ENCODE results near the gene NCR3LG1. TPM values are rescaled to one million over a fixed set of nuclear protein-coding genes. Genes with fewer than 3 reads are reported as not detected.

Gene NCR3LG1
- total and polyA plus RNA-seq, 4 experiments from 2014 or later, result 0.30 to 3.4 (median 3.1) TPM; not detected in 1

GRCh38 chr11:17406082-17406817 lies 54.6 kb downstream of the NCR3LG1 start:
- H3K9me3 Mint-ChIP-seq, result no peaks in the 10 kb centered on the region

GRCh38 chr11:17406818-17407149 lies 55.2 kb downstream of the NCR3LG1 start:
- Histone ChIP-seq H3K4me3 (ENCODE audit: low read length in 2 of 2) (no peak overlapping the region), H3K9me3 (ENCODE audit: control insufficient read depth in 1 of 2, low read length in 2 of 2) (no peaks in the 10 kb centered on the region), H3K27ac (ENCODE audit: low read depth, low read length) (no peak overlapping the region), H3K4me1 (ENCODE audit: insufficient read depth, low read length) (no peaks in the 10 kb centered on the region), H3K36me3 (ENCODE audit: insufficient read depth, low read length) (no peaks in the 10 kb centered on the region), H3K27me3 (ENCODE audit: insufficient read depth, low read length) (no peaks in the 10 kb centered on the region)
- POLR2A ChIA-PET (ENCODE audit: partially characterized antibody), result no interaction called here
- Mint-ChIP-seq H3K27me3 (peaks cover 0 to 2% of the 10 kb centered on the region in 2 donors), H3K9me3 (no peaks in the 10 kb centered on the region), H3K27ac (no peak overlapping the region), H3K36me3 (no peaks in the 10 kb centered on the region), H3K4me3 (no peak overlapping the region), H3K4me1 (no peaks in the 10 kb centered on the region)
- no peak for DNase-seq
- CTCF ChIA-PET (ENCODE audit: partially characterized antibody), result no interaction called here
- intact Hi-C loops (cut with micrococcal nuclease), result no loop called here

More at GRCh38 chr11:17406082-17406817, 54.6 kb downstream of the NCR3LG1 start:
- DNase-seq, result no peak
- ChIA-PET POLR2A (ENCODE audit: partially characterized antibody) (no interaction called here), CTCF (ENCODE audit: partially characterized antibody) (no interaction called here)
- H3K4me3 ChIP-seq (ENCODE audit: low read length in 2 of 2), result no peak overlapping the region
- H3K9me3 ChIP-seq (ENCODE audit: control insufficient read depth in 1 of 2, low read length in 2 of 2), result no peaks in the 10 kb centered on the region
- H3K27me3 Mint-ChIP-seq, result no peaks in the 10 kb centered on the region
- no peaks in the 10 kb centered on the region for H3K36me3 ChIP-seq (ENCODE audit: insufficient read depth, low read length)
- intact Hi-C loops (cut with micrococcal nuclease), result no loop called here
- no peak overlapping the region for H3K4me3 Mint-ChIP-seq
- no peaks in the 10 kb centered on the region for H3K27me3 ChIP-seq (ENCODE audit: insufficient read depth, low read length)
- no peaks in the 10 kb centered on the region for H3K36me3 Mint-ChIP-seq
- H3K27ac ChIP-seq (ENCODE audit: low read depth, low read length), result no peak overlapping the region
- H3K4me1 ChIP-seq (ENCODE audit: insufficient read depth, low read length), result no peaks in the 10 kb centered on the region
- no peaks in the 10 kb centered on the region for H3K4me1 Mint-ChIP-seq
- H3K27ac Mint-ChIP-seq, result no peak overlapping the region

GRCh38 chr11:17407575-17407974 lies 56.0 kb downstream of the NCR3LG1 start:
- no peak overlapping the region for H3K27ac ChIP-seq (ENCODE audit: low read depth, low read length)
- POLR2A ChIA-PET (ENCODE audit: partially characterized antibody), result no interaction called here
- intact Hi-C loops (cut with micrococcal nuclease), result no loop called here
- no peaks in the 10 kb centered on the region for H3K4me1 Mint-ChIP-seq
- peaks cover 0 to 2% of the 10 kb centered on the region in 2 donors for H3K27me3 Mint-ChIP-seq
- no peak for DNase-seq
- no peaks in the 10 kb centered on the region for H3K27me3 ChIP-seq (ENCODE audit: insufficient read depth, low read length)
- H3K4me3 Mint-ChIP-seq, result no peak overlapping the region
- H3K4me3 ChIP-seq (ENCODE audit: low read length in 2 of 2), result no peak overlapping the region
- H3K4me1 ChIP-seq (ENCODE audit: insufficient read depth, low read length), result no peaks in the 10 kb centered on the region
- no peak overlapping the region for H3K27ac Mint-ChIP-seq
- H3K36me3 Mint-ChIP-seq, result no peaks in the 10 kb centered on the region
- CTCF ChIA-PET (ENCODE audit: partially characterized antibody), result no interaction called here
- no peaks in the 10 kb centered on the region for H3K36me3 ChIP-seq (ENCODE audit: insufficient read depth, low read length)
- H3K9me3 ChIP-seq (ENCODE audit: control insufficient read depth in 1 of 2, low read length in 2 of 2), result no peaks in the 10 kb centered on the region
- H3K9me3 Mint-ChIP-seq, result no peaks in the 10 kb centered on the region

GRCh38 chr11:17408026-17408425 lies 56.4 kb downstream of the NCR3LG1 start:
- Histone ChIP-seq H3K27me3 (ENCODE audit: insufficient read depth, low read length) (no peaks in the 10 kb centered on the region), H3K9me3 (ENCODE audit: control insufficient read depth in 1 of 2, low read length in 2 of 2) (no peaks in the 10 kb centered on the region), H3K27ac (ENCODE audit: low read depth, low read length) (no peak overlapping the region), H3K4me1 (ENCODE audit: insufficient read depth, low read length) (no peaks in the 10 kb centered on the region), H3K4me3 (ENCODE audit: low read length in 2 of 2) (no peak overlapping the region), H3K36me3 (ENCODE audit: insufficient read depth, low read length) (no peaks in the 10 kb centered on the region)
- ChIA-PET CTCF (ENCODE audit: partially characterized antibody) (interaction anchor here (0.8 to 1.0 kb wide), 2 partner anchors 21 to 24 kb away, joined by 3 read pairs; no protein-coding TSS in a partner anchor), POLR2A (ENCODE audit: partially characterized antibody) (no interaction called here)
- Mint-ChIP-seq H3K9me3 (no peaks in the 10 kb centered on the region), H3K27ac (no peak overlapping the region), H3K36me3 (no peaks in the 10 kb centered on the region), H3K4me1 (no peaks in the 10 kb centered on the region), H3K27me3 (peaks cover 0 to 2% of the 10 kb centered on the region in 2 donors), H3K4me3 (no peak overlapping the region)
- intact Hi-C loops (cut with micrococcal nuclease), result no loop called here
- no peak for DNase-seq

DNA sequence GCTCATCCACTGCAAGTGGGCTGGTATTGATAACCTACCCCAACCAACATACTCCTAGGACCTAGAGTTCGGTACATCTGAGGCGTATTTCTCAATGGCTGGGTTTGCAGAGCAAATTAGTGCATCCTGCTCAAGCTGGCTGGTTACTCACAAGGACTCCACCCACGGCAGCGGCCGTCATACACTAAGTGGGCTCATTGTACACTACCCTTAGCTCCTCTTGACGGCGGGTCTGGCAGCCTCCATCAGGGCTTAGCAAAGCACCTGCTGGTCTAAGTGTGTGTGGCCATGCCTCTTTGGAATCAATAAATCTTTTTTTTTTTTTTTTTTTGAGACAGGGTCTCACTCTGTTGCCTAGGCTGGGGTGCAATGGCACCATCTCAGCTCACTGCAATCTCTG lies 57.0 kb downstream of the NCR3LG1 start:
- intact Hi-C loops (cut with micrococcal nuclease), result no loop called here
- H3K27ac Mint-ChIP-seq, result no peak overlapping the region
- ChIA-PET POLR2A (ENCODE audit: partially characterized antibody) (no interaction called here), CTCF (ENCODE audit: partially characterized antibody) (interaction anchor here (0.7 to 1.0 kb wide), 3 partner anchors 22 to 98 kb away, joined by 3 read pairs; no protein-coding TSS in a partner anchor)
- H3K4me3 Mint-ChIP-seq, result no peak overlapping the region
- H3K4me1 ChIP-seq (ENCODE audit: insufficient read depth, low read length), result no peaks in the 10 kb centered on the region
- DNase-seq, result no peak
- H3K9me3 Mint-ChIP-seq, result no peaks in the 10 kb centered on the region
- H3K4me3 ChIP-seq (ENCODE audit: low read length in 2 of 2), result no peak overlapping the region
- H3K36me3 Mint-ChIP-seq, result no peaks in the 10 kb centered on the region
- no peaks in the 10 kb centered on the region for H3K4me1 Mint-ChIP-seq
- no peaks in the 10 kb centered on the region for H3K27me3 ChIP-seq (ENCODE audit: insufficient read depth, low read length)
- H3K27me3 Mint-ChIP-seq, result peaks cover 0 to 5% of the 10 kb centered on the region in 2 donors
- H3K27ac ChIP-seq (ENCODE audit: low read depth, low read length), result no peak overlapping the region
- H3K9me3 ChIP-seq (ENCODE audit: control insufficient read depth in 1 of 2, low read length in 2 of 2), result no peaks in the 10 kb centered on the region
- no peaks in the 10 kb centered on the region for H3K36me3 ChIP-seq (ENCODE audit: insufficient read depth, low read length)

GRCh38 chr11:17410606-17411379 lies 59.2 kb downstream of the NCR3LG1 start:
- Mint-ChIP-seq H3K9me3 (no peaks in the 10 kb centered on the region), H3K4me3 (no peak overlapping the region), H3K27ac (no peak overlapping the region), H3K36me3 (no peaks in the 10 kb centered on the region), H3K4me1 (peaks cover 0 to 1% (median 0%) of the 10 kb centered on the region in 4 donors), H3K27me3 (peaks cover 0 to 10% of the 10 kb centered on the region in 2 donors)
- no peaks in the 10 kb centered on the region for H3K9me3 ChIP-seq (ENCODE audit: control insufficient read depth in 1 of 2, low read length in 2 of 2)
- H3K36me3 ChIP-seq (ENCODE audit: insufficient read depth, low read length), result no peaks in the 10 kb centered on the region
- no peaks in the 10 kb centered on the region for H3K4me1 ChIP-seq (ENCODE audit: insufficient read depth, low read length)
- peaks cover 7% of the 10 kb centered on the region for H3K27me3 ChIP-seq (ENCODE audit: insufficient read depth, low read length)
- no peak overlapping the region for H3K4me3 ChIP-seq (ENCODE audit: low read length in 2 of 2)
- no peak for DNase-seq
- no peak overlapping the region for H3K27ac ChIP-seq (ENCODE audit: low read depth, low read length)
- POLR2A ChIA-PET (ENCODE audit: partially characterized antibody), result no interaction called here
- CTCF ChIA-PET (ENCODE audit: partially characterized antibody), result interaction anchor here (0.6 kb wide), 1 partner anchor 26 kb away, joined by 3 read pairs; no protein-coding TSS in a partner anchor
- intact Hi-C loops (cut with micrococcal nuclease), result no loop called here

DNA sequence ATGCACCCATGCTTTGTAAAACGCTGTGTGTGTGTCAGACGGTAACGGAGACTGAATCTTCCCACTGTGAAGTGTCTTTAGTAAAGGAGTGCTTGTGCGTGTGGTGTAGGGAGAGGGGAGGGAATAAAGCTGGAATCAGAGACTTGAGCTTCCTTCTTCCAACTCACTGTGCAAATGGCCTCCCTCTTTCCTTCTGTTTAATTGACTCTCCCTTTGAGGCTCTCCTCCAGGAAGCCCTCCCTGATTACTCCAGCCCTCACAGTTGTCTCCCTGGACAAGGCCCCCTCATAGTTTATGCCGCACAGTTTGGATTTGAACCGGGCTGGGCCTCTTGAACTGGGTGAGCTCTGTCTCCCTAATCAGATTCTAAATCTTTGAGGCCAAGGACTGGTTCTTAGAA lies 59.8 kb downstream of the NCR3LG1 start:
- Mint-ChIP-seq H3K27me3 (peaks cover 2 to 10% of the 10 kb centered on the region in 2 donors), H3K27ac (no peak overlapping the region), H3K4me3 (no peak overlapping the region), H3K36me3 (no peaks in the 10 kb centered on the region), H3K4me1 (peaks cover 0 to 1% (median 0%) of the 10 kb centered on the region in 4 donors), H3K9me3 (no peaks in the 10 kb centered on the region)
- H3K27ac ChIP-seq (ENCODE audit: low read depth, low read length), result no peak overlapping the region
- no peak for DNase-seq
- peaks cover 9% of the 10 kb centered on the region for H3K27me3 ChIP-seq (ENCODE audit: insufficient read depth, low read length)
- intact Hi-C loops (cut with micrococcal nuclease), result no loop called here
- no peaks in the 10 kb centered on the region for H3K36me3 ChIP-seq (ENCODE audit: insufficient read depth, low read length)
- H3K4me1 ChIP-seq (ENCODE audit: insufficient read depth, low read length), result no peaks in the 10 kb centered on the region
- no peaks in the 10 kb centered on the region for H3K9me3 ChIP-seq (ENCODE audit: control insufficient read depth in 1 of 2, low read length in 2 of 2)
- ChIA-PET CTCF (ENCODE audit: partially characterized antibody) (interaction anchor here (0.7 kb wide), 1 partner anchor 43 kb away, joined by 4 read pairs; no protein-coding TSS in a partner anchor), POLR2A (ENCODE audit: partially characterized antibody) (no interaction called here)
- H3K4me3 ChIP-seq (ENCODE audit: low read length in 2 of 2), result no peak overlapping the region

Data from CD4-positive, alpha-beta memory T cell (primary cell).